ENCODE data around the gene CLOCK.

- TF ChIP-seq CTCF (conservative IDR thresholded peaks at IDR 0.05; ENCODE audit: low read length) (no peak), EZH2phosphoT487 (IDR thresholded peaks at IDR 0.05; ENCODE audit: borderline replicate concordance, low read depth, low read length) (no peak)
Observed at GRCh38 chr4:55437823-55438222, 108.9 kb downstream of the CLOCK start.

Data from OCI-LY7 (cell line).